Measurements from ENCODE around the gene HSPA9. TPM values are rescaled to one million over a fixed set of nuclear protein-coding genes. Genes with fewer than 3 reads are reported as not detected.
A peak's percentile ranks its signal among the peaks of the same experiment; 100 is the strongest.

The HSPA9 gene
- total RNA-seq, 4 donors from 2014 or later: 204 to 252 (median 247) TPM

DNA sequence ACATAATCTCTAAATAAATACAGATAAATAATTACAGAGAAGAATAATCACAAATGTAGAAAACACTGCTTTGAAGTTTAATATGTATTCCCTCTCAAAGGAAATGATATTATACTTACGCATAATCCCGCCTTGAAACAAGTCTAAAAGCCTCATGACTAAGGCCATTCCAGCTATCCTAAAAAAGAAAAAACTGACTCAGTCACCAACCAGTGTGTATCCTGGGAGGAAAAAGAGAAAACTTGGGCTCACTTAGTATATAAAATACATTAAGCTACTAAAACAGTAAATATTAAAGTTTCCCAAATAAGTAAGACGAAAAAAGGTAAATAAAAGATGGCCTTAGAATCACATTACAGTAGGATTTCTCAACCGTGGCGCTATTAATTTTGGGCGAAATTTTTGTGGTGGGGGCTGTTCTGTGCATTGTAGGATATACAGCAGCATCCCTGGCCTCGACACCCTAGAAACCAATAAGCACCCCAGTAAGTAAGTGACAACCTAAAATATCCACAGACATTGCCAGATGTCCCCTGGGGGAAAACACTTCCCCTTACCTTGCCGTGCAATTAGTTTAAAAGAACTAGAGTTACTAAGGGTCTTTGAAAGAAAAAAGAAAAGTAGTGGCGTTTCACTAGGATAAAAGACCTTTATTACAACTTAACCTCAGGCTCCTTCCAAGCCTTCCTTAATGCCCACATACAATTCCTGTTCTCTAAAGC lies 1.1 kb downstream of the HSPA9 start:
- Histone ChIP-seq H3K9me3 (no peaks in the 10 kb centered on the region), H3K27ac (peak overlapping the region; percentile 95), H3K4me1 (peaks cover 28% of the 10 kb centered on the region), H3K4me3 (peak overlapping the region; percentile 85), H3K27me3 (no peaks in the 10 kb centered on the region), H3K36me3 (peaks cover 42% of the 10 kb centered on the region)
- no peak for DNase-seq (ENCODE audit: low spot score in 2 of 2)
- TF ChIP-seq CTCF (IDR thresholded peaks at IDR 0.05) (no peak), EP300 (IDR thresholded peaks at IDR 0.05) (no peak), POLR2AphosphoS5 (IDR thresholded peaks at IDR 0.05) (no peak), POLR2A (IDR thresholded peaks at IDR 0.05) (no peak)
- 41% methylated on average over 9 of the region's 9 CpGs for WGBS

- DNase-seq (ENCODE audit: low spot score in 2 of 2): no peak
- TF ChIP-seq CTCF (IDR thresholded peaks at IDR 0.05) (no peak), POLR2AphosphoS5 (IDR thresholded peaks at IDR 0.05) (no peak), POLR2A (IDR thresholded peaks at IDR 0.05) (no peak), EP300 (IDR thresholded peaks at IDR 0.05) (no peak)
- H3K9me3 ChIP-seq: no peaks in the 10 kb centered on the region
- H3K27ac ChIP-seq: no peak overlapping the region
- peaks cover 28% of the 10 kb centered on the region for H3K4me1 ChIP-seq
- H3K4me3 ChIP-seq: peak overlapping the region; percentile 85
- WGBS: 81% methylated on average over 8 of the region's 8 CpGs
- H3K27me3 ChIP-seq: no peaks in the 10 kb centered on the region
- peaks cover 51% of the 10 kb centered on the region for H3K36me3 ChIP-seq
Measured at GRCh38 chr5:138573223-138573622, 2.0 kb downstream of the HSPA9 start.

DNA sequence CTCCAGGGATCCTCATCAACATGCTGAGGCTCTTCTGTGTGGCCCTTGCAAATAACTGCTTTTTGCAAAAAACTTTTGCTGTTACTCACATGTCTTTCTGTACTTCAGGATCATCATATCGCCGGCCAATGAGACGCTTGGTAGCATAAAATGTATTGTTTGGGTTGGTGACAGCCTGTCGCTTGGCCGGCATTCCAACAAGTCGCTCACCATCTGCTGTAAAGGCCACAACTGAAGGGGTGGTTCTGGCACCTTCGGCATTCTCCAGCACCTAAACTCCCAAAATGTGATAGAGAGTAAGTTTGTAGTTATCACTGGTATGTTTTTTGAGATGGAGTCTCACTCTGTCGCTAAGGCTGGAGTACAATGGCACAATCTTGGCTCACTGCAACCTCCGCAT lies 4.3 kb downstream of the HSPA9 start:
- H3K9me3 ChIP-seq: no peaks in the 10 kb centered on the region
- H3K27ac ChIP-seq: no peak overlapping the region
- no peaks in the 10 kb centered on the region for H3K27me3 ChIP-seq
- peaks cover 22% of the 10 kb centered on the region for H3K4me1 ChIP-seq
- DNase-seq (ENCODE audit: low spot score in 2 of 2): no peak
- TF ChIP-seq EP300 (IDR thresholded peaks at IDR 0.05) (no peak), POLR2A (IDR thresholded peaks at IDR 0.05) (no peak), CTCF (IDR thresholded peaks at IDR 0.05) (no peak), POLR2AphosphoS5 (IDR thresholded peaks at IDR 0.05) (no peak)
- WGBS: 92% methylated on average over 9 of the region's 9 CpGs
- H3K4me3 ChIP-seq: no peak overlapping the region
- H3K36me3 ChIP-seq: peaks cover 74% of the 10 kb centered on the region

DNA sequence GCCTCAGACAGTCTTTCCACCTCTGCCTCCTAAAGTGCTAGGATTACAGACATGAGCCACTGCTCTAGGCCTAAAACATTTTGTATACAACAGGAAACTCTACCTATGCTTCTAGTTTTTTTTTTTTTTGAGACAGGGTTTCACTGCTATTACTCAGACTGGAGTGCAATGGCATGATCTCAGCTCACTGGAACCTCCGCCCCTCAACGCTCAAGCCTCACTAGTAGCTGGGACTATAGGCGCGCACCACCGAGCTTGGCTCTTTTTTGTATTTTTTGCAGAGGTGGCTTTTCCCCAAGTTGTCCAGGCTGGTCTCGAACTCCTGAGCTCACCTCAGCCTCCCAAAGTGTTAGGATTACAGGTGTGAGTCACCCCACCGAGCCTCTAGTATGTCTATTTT lies 5.4 kb downstream of the HSPA9 start:
- DNase-seq (ENCODE audit: low spot score in 2 of 2): no peak
- TF ChIP-seq POLR2AphosphoS5 (IDR thresholded peaks at IDR 0.05) (no peak), EP300 (IDR thresholded peaks at IDR 0.05) (no peak), CTCF (IDR thresholded peaks at IDR 0.05) (no peak), POLR2A (IDR thresholded peaks at IDR 0.05) (no peak)
- H3K9me3 ChIP-seq: no peaks in the 10 kb centered on the region
- H3K4me1 ChIP-seq: peaks cover 22% of the 10 kb centered on the region
- no peak overlapping the region for H3K4me3 ChIP-seq
- no peak overlapping the region for H3K27ac ChIP-seq
- WGBS: 92% methylated on average over 7 of the region's 7 CpGs
- no peaks in the 10 kb centered on the region for H3K27me3 ChIP-seq
- H3K36me3 ChIP-seq: peaks cover 85% of the 10 kb centered on the region

GRCh38 chr5:138568061-138568824 lies 7.0 kb downstream of the HSPA9 start:
- Histone ChIP-seq H3K4me3 (no peak overlapping the region), H3K4me1 (peaks cover 8% of the 10 kb centered on the region), H3K27ac (no peak overlapping the region), H3K36me3 (peaks cover 100% of the 10 kb centered on the region), H3K27me3 (no peaks in the 10 kb centered on the region), H3K9me3 (no peaks in the 10 kb centered on the region)
- no peak for TF ChIP-seq POLR2A (IDR thresholded peaks at IDR 0.05)
- no peak for TF ChIP-seq EP300 (IDR thresholded peaks at IDR 0.05)
- DNase-seq (ENCODE audit: low spot score in 2 of 2): no peak
- WGBS: 89% methylated on average over 16 of the region's 16 CpGs
